GM12892 (cell line): ENCODE results near the gene IHH.

Experiments used
- POLR2A ChIP-seq: IDR thresholded peaks from 2 replicates; pipeline ENCODE4 v1.6.1; 2011; ENCODE audit warnings: low read depth, low read length, control low read depth
- POLR2AphosphoS5 ChIP-seq: IDR thresholded peaks from 2 replicates; pipeline ENCODE4 v1.6.1; 2011; ENCODE audit warnings: low read depth, low read length, control low read depth

GRCh38 chr2:219032051-219032745, 28.5 kb downstream of the IHH start:
- TF ChIP-seq POLR2AphosphoS5 (no peak), POLR2A (no peak)
